ENCODE results near the gene ZNF426.

The ZNF426 gene

GRCh38 chr19:9523885-9524474 lies 14.5 kb downstream of the ZNF426 start:
- H3K9ac ChIP-seq (ENCODE audit: low read length) = no peak overlapping the region
- no peak for TF ChIP-seq EZH2 (optimal IDR thresholded peaks at IDR 0.05; ENCODE audit: low read depth, low read length)
- TF ChIP-seq EZH2phosphoT487 (IDR thresholded peaks at IDR 0.05; ENCODE audit: low read length) = no peak
- no peaks in the 10 kb centered on the region for H3K27me3 ChIP-seq (replicated peaks; ENCODE audit: insufficient read depth, low read length)
- H2AFZ ChIP-seq (ENCODE audit: low read length) = no peak overlapping the region
- no peaks in the 10 kb centered on the region for H3K9me2 ChIP-seq (replicated peaks; ENCODE audit: insufficient read depth, low read length)
- no peak overlapping the region for H3K27ac ChIP-seq (ENCODE audit: low read length)
- no peak overlapping the region for H3K4me3 ChIP-seq (ENCODE audit: low read length)
- H4K20me1 ChIP-seq (ENCODE audit: insufficient read depth, low read length) = no peaks in the 10 kb centered on the region
- DNase-seq = no peak
- H3K79me2 ChIP-seq (ENCODE audit: low read length) = no peaks in the 10 kb centered on the region
- H3K9me3 ChIP-seq (replicated peaks; ENCODE audit: insufficient read depth, low read length) = no peaks in the 10 kb centered on the region
- H3F3A ChIP-seq (ENCODE audit: insufficient read depth, low read length) = no peaks in the 10 kb centered on the region
- no peak overlapping the region for H3K4me2 ChIP-seq (ENCODE audit: low read depth, low read length)
- H3K4me1 ChIP-seq (ENCODE audit: low read length) = no peaks in the 10 kb centered on the region
- no peaks in the 10 kb centered on the region for H3K36me3 ChIP-seq (replicated peaks; ENCODE audit: insufficient read depth, low read length)

DNA sequence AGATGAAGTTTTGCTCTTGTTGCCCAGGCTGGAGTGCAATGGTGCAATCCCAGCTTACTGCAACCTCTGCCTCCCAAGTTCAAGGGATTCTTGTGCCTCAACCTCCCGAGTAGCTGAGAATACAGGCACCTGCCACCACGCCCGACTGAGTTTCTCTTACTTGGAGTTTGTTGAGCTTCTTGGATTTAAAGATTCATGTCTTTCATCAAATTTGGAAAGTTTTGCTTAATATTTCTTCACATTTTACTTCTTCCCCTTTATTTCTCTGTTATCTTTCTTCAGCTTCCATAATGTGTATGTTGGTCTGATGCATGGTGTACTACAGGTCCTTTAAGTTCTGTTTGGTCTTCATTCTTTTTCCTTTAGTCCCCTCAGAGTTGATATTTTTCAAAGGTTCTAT lies 31.2 kb downstream of the ZNF426 start:
- Histone ChIP-seq H3K4me3 (ENCODE audit: low read length) (no peak overlapping the region), H3F3A (ENCODE audit: insufficient read depth, low read length) (no peaks in the 10 kb centered on the region), H3K27ac (ENCODE audit: low read length) (no peak overlapping the region), H2AFZ (ENCODE audit: low read length) (no peak overlapping the region), H4K20me1 (ENCODE audit: insufficient read depth, low read length) (no peaks in the 10 kb centered on the region), H3K9me2 (replicated peaks; ENCODE audit: insufficient read depth, low read length) (no peaks in the 10 kb centered on the region), H3K79me2 (ENCODE audit: low read length) (no peaks in the 10 kb centered on the region), H3K4me2 (ENCODE audit: low read depth, low read length) (no peak overlapping the region), H3K9me3 (replicated peaks; ENCODE audit: insufficient read depth, low read length) (no peaks in the 10 kb centered on the region), H3K36me3 (replicated peaks; ENCODE audit: insufficient read depth, low read length) (no peaks in the 10 kb centered on the region), H3K4me1 (ENCODE audit: low read length) (no peaks in the 10 kb centered on the region), H3K27me3 (replicated peaks; ENCODE audit: insufficient read depth, low read length) (no peaks in the 10 kb centered on the region), H3K9ac (ENCODE audit: low read length) (no peak overlapping the region)
- TF ChIP-seq EZH2phosphoT487 (IDR thresholded peaks at IDR 0.05; ENCODE audit: low read length) (no peak), CTCF (IDR thresholded peaks at IDR 0.05; ENCODE audit: low read length) (no peak), EZH2 (optimal IDR thresholded peaks at IDR 0.05; ENCODE audit: low read depth, low read length) (no peak)
- DNase-seq = no peak

- no peak for TF ChIP-seq EZH2phosphoT487 (IDR thresholded peaks at IDR 0.05; ENCODE audit: low read length)
- no peak for TF ChIP-seq EZH2 (optimal IDR thresholded peaks at IDR 0.05; ENCODE audit: low read depth, low read length)
- TF ChIP-seq CTCF (IDR thresholded peaks at IDR 0.05; ENCODE audit: low read length) = no peak
- H3K36me3 ChIP-seq (replicated peaks; ENCODE audit: insufficient read depth, low read length) = no peaks in the 10 kb centered on the region
- H3K79me2 ChIP-seq (ENCODE audit: low read length) = no peaks in the 10 kb centered on the region
- H3K27ac ChIP-seq (ENCODE audit: low read length) = no peak overlapping the region
- no peaks in the 10 kb centered on the region for H4K20me1 ChIP-seq (ENCODE audit: insufficient read depth, low read length)
- no peaks in the 10 kb centered on the region for H3K27me3 ChIP-seq (replicated peaks; ENCODE audit: insufficient read depth, low read length)
- H2AFZ ChIP-seq (ENCODE audit: low read length) = no peak overlapping the region
- no peak overlapping the region for H3K9ac ChIP-seq (ENCODE audit: low read length)
- H3K9me3 ChIP-seq (replicated peaks; ENCODE audit: insufficient read depth, low read length) = no peaks in the 10 kb centered on the region
- DNase-seq = no peak
- no peaks in the 10 kb centered on the region for H3K9me2 ChIP-seq (replicated peaks; ENCODE audit: insufficient read depth, low read length)
- no peak overlapping the region for H3K4me3 ChIP-seq (ENCODE audit: low read length)
- H3K4me2 ChIP-seq (ENCODE audit: low read depth, low read length) = no peak overlapping the region
- no peaks in the 10 kb centered on the region for H3F3A ChIP-seq (ENCODE audit: insufficient read depth, low read length)
- H3K4me1 ChIP-seq (ENCODE audit: low read length) = no peaks in the 10 kb centered on the region
Measured at GRCh38 chr19:9500796-9501195, 37.6 kb downstream of the ZNF426 start.

- no peaks in the 10 kb centered on the region for H3K4me1 ChIP-seq (ENCODE audit: low read length)
- H3K9ac ChIP-seq (ENCODE audit: low read length) = no peak within 1 kb of the TSS
- no peaks in the 10 kb centered on the region for H4K20me1 ChIP-seq (ENCODE audit: insufficient read depth, low read length)
- TF ChIP-seq EZH2phosphoT487 (IDR thresholded peaks at IDR 0.05; ENCODE audit: low read length) (no peak), EZH2 (optimal IDR thresholded peaks at IDR 0.05; ENCODE audit: low read depth, low read length) (no peak), CTCF (IDR thresholded peaks at IDR 0.05; ENCODE audit: low read length) (no peak)
- no peaks in the 10 kb centered on the region for H3F3A ChIP-seq (ENCODE audit: insufficient read depth, low read length)
- H3K4me3 ChIP-seq (ENCODE audit: low read length) = no peak within 1 kb of the TSS
- no peaks in the 10 kb centered on the region for H3K9me2 ChIP-seq (replicated peaks; ENCODE audit: insufficient read depth, low read length)
- H2AFZ ChIP-seq (ENCODE audit: low read length) = no peak within 1 kb of the TSS
- no peaks in the 10 kb centered on the region for H3K36me3 ChIP-seq (replicated peaks; ENCODE audit: insufficient read depth, low read length)
- H3K4me2 ChIP-seq (ENCODE audit: low read depth, low read length) = no peak within 1 kb of the TSS
- DNase-seq = no peak
- no peak within 1 kb of the TSS for H3K27ac ChIP-seq (ENCODE audit: low read length)
- H3K79me2 ChIP-seq (ENCODE audit: low read length) = no peaks in the 10 kb centered on the region
- H3K9me3 ChIP-seq (replicated peaks; ENCODE audit: insufficient read depth, low read length) = no peaks in the 10 kb centered on the region
- H3K27me3 ChIP-seq (replicated peaks; ENCODE audit: insufficient read depth, low read length) = no peaks in the 10 kb centered on the region
Measured at GRCh38 chr19:9498183-9498902, 40.1 kb downstream of the ZNF426 start, which contains the start of gene ZNF560. ZNF560 (minus strand) TSS chr19:9498616; CDS start chr19:9475313, 23,303 bp downstream.
